GM12892 (cell line): ENCODE results near the gene CST9.

ENCODE experiments used
- DNase-seq: peaks from one replicate; pipeline ENCODE4 v3.0.0; 2011; ENCODE audit not compliant: insufficient read length
- FAIRE-seq: peaks from 2 replicates; lab custom pipeline; 2011; peaks lifted over from hg19 to GRCh38; lab: Jason Lieb, UNC
- POLR2A ChIP-seq: IDR thresholded peaks from 2 replicates; pipeline ENCODE4 v1.6.1; 2011; ENCODE audit warnings: low read depth, low read length, control low read depth
- POLR2AphosphoS5 ChIP-seq: IDR thresholded peaks from 2 replicates; pipeline ENCODE4 v1.6.1; 2011; ENCODE audit warnings: low read depth, low read length, control low read depth
- TAF1 ChIP-seq: IDR thresholded peaks from 2 replicates; pipeline ENCODE4 v1.6.1; 2011; ENCODE audit warnings: low read depth, mild to moderate bottlenecking, control low read depth, low read length, borderline replicate concordance

CST9 gene

DNA sequence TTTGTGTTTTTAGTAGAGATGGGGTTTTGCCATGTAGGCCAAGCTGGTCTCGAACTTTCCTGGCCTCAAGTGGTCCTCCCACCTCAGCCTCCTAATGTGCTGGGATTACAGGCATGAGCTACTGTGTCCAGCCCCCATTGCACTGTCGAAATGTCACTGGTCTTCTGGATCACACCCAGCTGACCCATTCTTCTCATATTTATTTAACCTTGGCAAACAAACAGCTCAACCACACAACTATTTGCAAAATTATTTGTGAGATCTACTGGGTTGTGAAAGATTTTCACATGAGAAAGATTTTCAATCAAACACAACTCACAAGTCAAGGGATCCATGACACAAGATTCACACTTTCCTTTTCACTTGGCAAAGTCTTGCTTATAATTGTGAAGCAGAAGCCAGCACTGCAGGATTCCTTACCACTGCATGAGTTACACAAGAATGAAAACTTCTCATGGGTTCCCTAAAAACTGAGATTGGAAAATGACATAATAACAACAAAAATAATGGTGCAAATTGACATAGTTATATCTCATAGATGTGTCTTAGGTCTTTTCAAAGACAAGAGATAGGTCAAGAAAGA lies 35.4 kb downstream of the CST9 start:
- FAIRE-seq (no peak), DNase-seq (no peak)
- TF ChIP-seq POLR2A = no peak
- TF ChIP-seq POLR2AphosphoS5 = no peak
- no peak for TF ChIP-seq TAF1

DNA sequence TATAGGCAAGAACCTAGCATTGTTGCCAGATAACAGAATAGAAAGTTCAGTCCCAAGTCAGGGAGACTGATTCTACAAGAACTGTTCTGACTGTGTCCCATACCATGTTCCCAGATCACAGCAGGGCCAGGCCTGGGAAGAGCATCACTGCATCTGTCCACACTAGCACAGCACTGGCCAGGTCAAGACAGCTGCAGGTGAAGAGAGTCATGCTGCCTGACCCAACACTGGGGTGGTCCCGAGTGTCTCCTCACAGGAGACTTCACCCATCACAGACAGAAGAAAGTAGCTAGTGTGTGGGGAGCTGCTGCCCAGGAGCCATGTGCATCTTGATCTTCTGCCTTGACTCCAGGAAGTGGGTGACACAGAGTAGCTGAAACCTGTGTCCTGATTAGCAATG lies 36.1 kb downstream of the CST9 start:
- DNase-seq (no peak), FAIRE-seq (no peak)
- TF ChIP-seq POLR2A (no peak), TAF1 (no peak), POLR2AphosphoS5 (no peak)

DNA sequence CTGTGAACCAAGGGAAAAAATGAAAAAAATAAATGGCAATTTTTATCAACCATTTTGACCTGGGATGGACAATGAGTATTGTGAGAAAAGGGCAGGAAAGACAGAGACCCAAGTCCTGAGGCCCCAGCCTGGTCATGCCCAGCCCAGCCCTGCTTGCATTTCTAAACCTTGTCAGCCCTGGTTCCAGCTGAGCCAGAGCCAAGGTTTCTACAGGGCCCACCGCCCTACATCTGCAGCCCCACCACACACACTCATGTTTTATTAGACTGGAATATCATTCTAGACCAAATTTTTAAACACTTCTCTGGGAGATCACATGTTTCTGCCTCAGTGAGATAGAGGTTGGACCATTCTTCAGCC lies 36.8 kb downstream of the CST9 start:
- FAIRE-seq (no peak), DNase-seq (no peak)
- TF ChIP-seq POLR2AphosphoS5 (no peak), POLR2A (no peak), TAF1 (no peak)

DNA sequence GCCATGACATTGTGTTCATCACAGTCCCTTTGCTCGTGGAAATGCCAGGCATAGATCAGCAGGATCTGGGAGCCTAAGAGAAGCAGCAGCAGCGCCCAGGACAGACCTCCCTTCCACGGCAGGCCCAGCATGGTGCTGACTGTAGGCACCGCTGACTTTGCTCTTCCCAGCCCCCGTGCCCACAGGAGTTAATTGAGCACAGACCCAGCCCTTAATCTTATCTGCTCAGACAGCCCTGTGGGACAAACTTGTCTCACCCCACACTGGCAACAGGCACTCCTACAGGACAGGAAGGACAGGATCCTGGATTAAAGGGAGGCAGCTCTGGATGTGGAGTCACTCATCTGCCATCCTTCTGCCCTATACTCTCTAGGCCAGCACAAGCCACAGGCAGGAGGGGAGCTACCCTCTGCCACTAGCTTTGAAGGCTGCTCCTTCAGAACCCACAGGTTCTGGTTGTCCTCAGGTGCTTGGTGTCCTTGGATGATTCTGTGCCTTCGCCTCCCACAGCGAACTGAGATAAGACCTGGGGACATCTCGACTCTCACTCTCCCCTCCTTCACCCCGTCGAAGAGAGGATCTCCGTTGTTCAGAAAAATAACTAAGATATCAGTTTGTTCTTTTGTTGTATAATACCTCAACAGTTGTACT lies 37.3 kb downstream of the CST9 start, which contains the start of gene CST9L:
TSS of gene CST9L (minus strand) at position 165 of the 651 bp plus-strand sequence. CDS start at position 131, 34 bp downstream.
- DNase-seq = no peak
- FAIRE-seq = no peak
- TF ChIP-seq POLR2AphosphoS5 = no peak
- no peak for TF ChIP-seq POLR2A
- no peak for TF ChIP-seq TAF1

DNA sequence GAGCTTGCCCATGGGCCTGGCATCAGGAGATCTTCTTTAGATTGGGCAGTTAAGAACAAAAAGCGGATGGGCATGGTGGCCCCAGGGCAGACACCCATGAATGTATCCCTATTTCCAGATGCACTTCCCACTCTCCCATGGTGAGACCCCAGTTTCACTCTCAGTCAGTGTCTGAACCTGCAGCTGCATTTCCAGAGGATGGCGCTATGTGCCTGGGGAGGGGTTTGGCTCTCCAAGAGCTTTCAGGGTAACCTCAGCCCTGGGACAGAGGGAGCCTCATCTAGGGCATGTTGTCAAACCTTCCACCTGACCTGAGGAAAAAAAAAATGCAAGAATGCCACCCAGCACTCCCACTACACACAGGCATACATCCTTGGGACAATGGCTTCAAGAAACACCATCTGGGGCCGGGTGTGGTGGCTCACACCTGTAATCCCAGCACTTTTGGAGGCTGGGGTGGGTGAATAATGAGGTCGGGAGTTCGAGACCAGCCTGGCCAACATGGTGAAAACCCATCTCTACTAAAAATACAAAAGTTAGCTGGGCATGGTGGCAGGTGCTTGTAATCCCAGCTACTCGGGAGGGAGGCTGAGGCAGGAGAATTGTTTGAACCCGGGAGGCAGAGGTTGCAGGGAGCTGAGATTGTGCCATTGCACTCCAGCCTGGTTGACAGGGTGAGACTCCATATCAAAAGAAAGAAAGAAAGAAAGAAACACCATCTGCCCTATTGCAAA lies 39.4 kb downstream of the CST9 start:
- FAIRE-seq (no peak), DNase-seq (no peak)
- TF ChIP-seq POLR2AphosphoS5 (no peak), POLR2A (no peak), TAF1 (no peak)

DNA sequence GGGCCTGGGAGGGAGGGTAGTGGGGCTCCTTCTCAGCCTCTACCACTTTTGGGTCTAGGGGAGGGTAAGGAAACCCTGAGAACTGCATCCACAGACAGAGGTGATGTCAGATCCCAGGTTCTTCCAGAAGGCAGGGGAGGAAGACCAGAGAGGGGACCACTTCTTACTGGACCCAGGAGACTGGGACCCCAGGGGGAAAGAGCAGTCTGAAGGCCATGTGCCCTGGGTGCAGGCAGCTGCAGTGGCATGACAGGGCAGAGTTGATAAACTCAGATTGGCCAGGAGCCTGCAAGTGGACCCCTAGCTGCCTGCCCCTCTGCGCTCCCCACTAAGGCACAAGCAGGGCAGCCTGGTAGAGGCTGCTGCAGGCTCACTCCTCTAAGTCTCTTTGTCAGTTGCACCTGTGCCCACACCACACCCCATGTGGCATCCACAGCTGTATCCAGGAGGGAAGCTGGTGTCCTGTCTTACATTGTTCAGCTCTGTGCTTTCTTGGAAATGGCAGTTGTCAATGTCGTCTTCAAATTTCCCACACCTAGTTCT lies 40.1 kb downstream of the CST9 start:
- TF ChIP-seq TAF1 (no peak), POLR2A (no peak), POLR2AphosphoS5 (no peak)
- DNase-seq = no peak
- FAIRE-seq = no peak

DNA sequence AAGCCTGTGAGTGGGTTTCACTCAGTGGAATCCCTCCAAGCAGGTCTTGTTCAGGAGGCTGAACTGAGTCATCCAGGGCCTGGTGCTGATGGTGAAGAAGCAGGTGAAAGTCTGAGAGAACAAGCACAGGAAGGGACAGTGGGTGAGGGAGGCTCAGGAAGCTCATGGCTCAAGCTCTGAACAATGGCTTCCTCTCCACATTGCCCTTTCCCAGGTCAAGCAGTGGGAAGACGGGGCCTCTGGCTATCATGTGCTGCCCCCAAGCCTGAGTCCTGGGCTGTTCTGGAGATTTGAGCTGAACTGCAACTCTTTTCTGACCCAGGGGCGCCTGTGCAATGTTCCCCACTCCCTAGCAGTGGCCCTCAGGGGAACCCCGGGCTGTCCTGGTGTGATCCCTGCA lies 40.8 kb downstream of the CST9 start:
- DNase-seq = no peak
- TF ChIP-seq POLR2A (no peak), TAF1 (no peak), POLR2AphosphoS5 (no peak)

DNA sequence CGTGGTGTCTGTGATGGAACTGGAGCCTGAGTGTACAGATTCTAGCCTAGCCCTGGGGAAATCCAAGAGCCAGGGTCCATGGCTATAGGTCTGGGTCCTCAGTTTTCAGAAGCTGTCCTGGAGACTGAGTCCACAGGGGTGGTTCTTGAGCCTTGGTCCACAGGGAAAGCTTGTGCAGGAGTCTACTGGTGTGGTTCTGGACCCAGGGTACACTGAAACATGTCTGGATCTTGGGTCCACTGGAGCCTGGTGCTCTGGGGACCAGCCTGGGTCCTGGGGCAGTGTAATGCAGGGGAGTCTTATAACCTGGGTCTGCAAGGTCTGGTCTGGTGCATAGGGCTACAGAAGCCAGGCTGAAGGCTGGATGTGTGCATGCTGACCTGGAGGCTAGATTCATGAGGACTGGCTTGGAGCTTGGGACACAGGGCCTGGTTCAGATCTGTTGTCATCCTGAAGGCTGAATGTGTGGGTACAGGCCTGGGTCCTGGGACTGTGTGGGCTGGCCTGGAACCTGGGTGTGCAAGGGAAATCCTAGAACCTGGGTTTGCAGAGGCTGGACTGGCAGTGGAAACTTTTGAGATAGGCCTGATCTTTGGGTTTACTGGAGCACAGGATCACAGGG lies 42.9 kb downstream of the CST9 start:
- FAIRE-seq = no peak
- no peak for DNase-seq
- TF ChIP-seq TAF1 (no peak), POLR2A (no peak), POLR2AphosphoS5 (no peak)

More for the DNA sequence above, 40.8 kb downstream of the CST9 start:
- FAIRE-seq = no peak

DNA sequence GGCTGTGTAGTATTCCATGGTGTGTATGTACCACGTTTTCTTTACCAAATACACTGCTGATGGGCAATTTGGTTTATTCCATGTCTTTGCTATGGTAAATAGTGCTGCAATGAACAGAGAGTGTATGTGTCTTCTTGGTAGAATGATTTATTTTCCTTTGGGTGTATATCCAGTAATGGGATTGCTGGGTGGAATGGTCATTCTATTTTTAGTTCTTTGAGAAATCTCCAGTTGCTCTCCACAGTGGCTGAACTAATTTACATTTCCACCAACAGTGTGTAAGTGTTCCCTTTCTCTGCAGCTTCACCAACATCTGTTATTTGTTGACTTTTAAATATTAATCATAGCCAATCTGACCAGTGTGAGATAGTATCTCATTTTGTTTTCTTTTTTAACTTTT lies 51.3 kb downstream of the CST9 start:
- no peak for TF ChIP-seq TAF1
- no peak for TF ChIP-seq POLR2AphosphoS5
- no peak for TF ChIP-seq POLR2A
- no peak for DNase-seq
- FAIRE-seq = no peak
